GM21786 (cell line): ENCODE measurements around the gene NUDT17.

ENCODE experiments used
- ATAC-seq: cut with Tn5 transposase; IDR thresholded peaks from one replicate; pipeline ENCODE4 v1.9.1; 2021; ENCODE audit not compliant: unreplicated experiment

The NUDT17 gene

GRCh38 chr1:145887631-145888030 lies 42.2 kb downstream of the NUDT17 start:
- no peak for ATAC-seq

GRCh38 chr1:145889722-145890121 lies 44.3 kb downstream of the NUDT17 start:
- ATAC-seq, result no peak

GRCh38 chr1:145891143-145891542 lies 45.7 kb downstream of the NUDT17 start:
- no peak for ATAC-seq

- ATAC-seq, result no peak
Measured at GRCh38 chr1:145891587-145892485, 46.4 kb downstream of the NUDT17 start.

GRCh38 chr1:145892486-145893087 lies 47.2 kb downstream of the NUDT17 start:
- no peak for ATAC-seq

- ATAC-seq, result no peak
Measured at GRCh38 chr1:145893306-145894055, 48.1 kb downstream of the NUDT17 start.

GRCh38 chr1:145895471-145895870 lies 50.0 kb downstream of the NUDT17 start:
- no peak for ATAC-seq

GRCh38 chr1:145897969-145898368 lies 52.5 kb downstream of the NUDT17 start:
- ATAC-seq, result no peak
